Measurements from ENCODE around the gene RPS4Y1.
"Not testable (repeated sequence)": the region's sequence is repeated elsewhere in the genome, so short reads cannot be mapped to it uniquely, and the experiment has no call there.

RPS4Y1 gene

GRCh38 chrY:2841471-2841893 lies at the start of gene RPS4Y1:
Gene RPS4Y1, plus strand, starts transcription at chrY:2841602. Its CDS starts 23 bp downstream, at chrY:2841625.
- TF ChIP-seq ZNF274 (IDR thresholded peaks at IDR 0.05; ENCODE audit: low read depth, low read length) = no peak
- no peak within 1 kb of the TSS for H3K4me3 ChIP-seq (ENCODE audit: low read length)

- H3K4me3 ChIP-seq (ENCODE audit: low read length) = no peak overlapping the region
- TF ChIP-seq ZNF274 (IDR thresholded peaks at IDR 0.05; ENCODE audit: low read depth, low read length) = no peak
Observed at GRCh38 chrY:2796977-2797523, 44.4 kb upstream of the RPS4Y1 start.

- TF ChIP-seq ZNF274 (IDR thresholded peaks at IDR 0.05; ENCODE audit: low read depth, low read length) = no peak
- H3K4me3 ChIP-seq (ENCODE audit: low read length) = no peak overlapping the region
Observed at GRCh38 chrY:2797991-2798390, 43.4 kb upstream of the RPS4Y1 start.

- no peak overlapping the region for H3K4me3 ChIP-seq (ENCODE audit: low read length)
- no peak for TF ChIP-seq ZNF274 (IDR thresholded peaks at IDR 0.05; ENCODE audit: low read depth, low read length)
Observed at GRCh38 chrY:2800246-2800645, 41.2 kb upstream of the RPS4Y1 start.

- not testable (repeated sequence) for H3K4me3 ChIP-seq (ENCODE audit: low read length)
Observed at GRCh38 chrY:2817146-2817896, 24.1 kb upstream of the RPS4Y1 start.

- H3K4me3 ChIP-seq (ENCODE audit: low read length) = no peak overlapping the region
- TF ChIP-seq ZNF274 (IDR thresholded peaks at IDR 0.05; ENCODE audit: low read depth, low read length) = no peak
Observed at GRCh38 chrY:2824471-2824870, 16.9 kb upstream of the RPS4Y1 start.

GRCh38 chrY:2828497-2828896 lies 12.9 kb upstream of the RPS4Y1 start:
- no peak overlapping the region for H3K4me3 ChIP-seq (ENCODE audit: low read length)
- no peak for TF ChIP-seq ZNF274 (IDR thresholded peaks at IDR 0.05; ENCODE audit: low read depth, low read length)

- no peak for TF ChIP-seq ZNF274 (IDR thresholded peaks at IDR 0.05; ENCODE audit: low read depth, low read length)
- no peak overlapping the region for H3K4me3 ChIP-seq (ENCODE audit: low read length)
Observed at GRCh38 chrY:2835230-2835629, 6.2 kb upstream of the RPS4Y1 start.

GRCh38 chrY:2837078-2837477 lies 4.3 kb upstream of the RPS4Y1 start:
- H3K4me3 ChIP-seq (ENCODE audit: low read length) = no peak overlapping the region
- no peak for TF ChIP-seq ZNF274 (IDR thresholded peaks at IDR 0.05; ENCODE audit: low read depth, low read length)

GRCh38 chrY:2837932-2838331 lies 3.5 kb upstream of the RPS4Y1 start:
- H3K4me3 ChIP-seq (ENCODE audit: low read length) = no peak overlapping the region
- TF ChIP-seq ZNF274 (IDR thresholded peaks at IDR 0.05; ENCODE audit: low read depth, low read length) = no peak

GRCh38 chrY:2846791-2847190 lies 5.4 kb downstream of the RPS4Y1 start:
- TF ChIP-seq ZNF274 (IDR thresholded peaks at IDR 0.05; ENCODE audit: low read depth, low read length) = no peak
- no peak overlapping the region for H3K4me3 ChIP-seq (ENCODE audit: low read length)

- no peak for TF ChIP-seq ZNF274 (IDR thresholded peaks at IDR 0.05; ENCODE audit: low read depth, low read length)
- H3K4me3 ChIP-seq (ENCODE audit: low read length) = no peak overlapping the region
Observed at GRCh38 chrY:2848384-2848783, 7.0 kb downstream of the RPS4Y1 start.

GRCh38 chrY:2849368-2849767 lies 8.0 kb downstream of the RPS4Y1 start:
- H3K4me3 ChIP-seq (ENCODE audit: low read length) = no peak overlapping the region
- no peak for TF ChIP-seq ZNF274 (IDR thresholded peaks at IDR 0.05; ENCODE audit: low read depth, low read length)

GRCh38 chrY:2854145-2854774 lies 12.9 kb downstream of the RPS4Y1 start:
- no peak for TF ChIP-seq ZNF274 (IDR thresholded peaks at IDR 0.05; ENCODE audit: low read depth, low read length)
- no peak overlapping the region for H3K4me3 ChIP-seq (ENCODE audit: low read length)

GRCh38 chrY:2857068-2857467 lies 15.7 kb downstream of the RPS4Y1 start:
- no peak for TF ChIP-seq ZNF274 (IDR thresholded peaks at IDR 0.05; ENCODE audit: low read depth, low read length)
- H3K4me3 ChIP-seq (ENCODE audit: low read length) = no peak overlapping the region

Measured in GM08714 (cell line).